Epithelial cell of esophagus (primary cell): ENCODE measurements around the gene STARD10.

Source experiments
- DNase-seq: peaks from one replicate; pipeline ENCODE4 v3.0.0; 2010; ENCODE audit warnings: low read depth
- H3K4me3 ChIP-seq: 2 replicates; pipeline ENCODE4 v1.5.1; 2011; ENCODE audit warnings: mild to moderate bottlenecking, low read length, control low read depth
- TF ChIP-seq, protein P1 (sequence below): IDR thresholded peaks from 2 replicates; pipeline ENCODE4 v1.5.1; 2011; ENCODE audit warnings: low read depth, mild to moderate bottlenecking, low read length, control low read depth, inconsistent platforms; ENCODE audit not compliant: insufficient read depth; ENCODE audit errors: missing control alignments

Gene STARD10, protein sequence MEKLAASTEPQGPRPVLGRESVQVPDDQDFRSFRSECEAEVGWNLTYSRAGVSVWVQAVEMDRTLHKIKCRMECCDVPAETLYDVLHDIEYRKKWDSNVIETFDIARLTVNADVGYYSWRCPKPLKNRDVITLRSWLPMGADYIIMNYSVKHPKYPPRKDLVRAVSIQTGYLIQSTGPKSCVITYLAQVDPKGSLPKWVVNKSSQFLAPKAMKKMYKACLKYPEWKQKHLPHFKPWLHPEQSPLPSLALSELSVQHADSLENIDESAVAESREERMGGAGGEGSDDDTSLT

DNA sequence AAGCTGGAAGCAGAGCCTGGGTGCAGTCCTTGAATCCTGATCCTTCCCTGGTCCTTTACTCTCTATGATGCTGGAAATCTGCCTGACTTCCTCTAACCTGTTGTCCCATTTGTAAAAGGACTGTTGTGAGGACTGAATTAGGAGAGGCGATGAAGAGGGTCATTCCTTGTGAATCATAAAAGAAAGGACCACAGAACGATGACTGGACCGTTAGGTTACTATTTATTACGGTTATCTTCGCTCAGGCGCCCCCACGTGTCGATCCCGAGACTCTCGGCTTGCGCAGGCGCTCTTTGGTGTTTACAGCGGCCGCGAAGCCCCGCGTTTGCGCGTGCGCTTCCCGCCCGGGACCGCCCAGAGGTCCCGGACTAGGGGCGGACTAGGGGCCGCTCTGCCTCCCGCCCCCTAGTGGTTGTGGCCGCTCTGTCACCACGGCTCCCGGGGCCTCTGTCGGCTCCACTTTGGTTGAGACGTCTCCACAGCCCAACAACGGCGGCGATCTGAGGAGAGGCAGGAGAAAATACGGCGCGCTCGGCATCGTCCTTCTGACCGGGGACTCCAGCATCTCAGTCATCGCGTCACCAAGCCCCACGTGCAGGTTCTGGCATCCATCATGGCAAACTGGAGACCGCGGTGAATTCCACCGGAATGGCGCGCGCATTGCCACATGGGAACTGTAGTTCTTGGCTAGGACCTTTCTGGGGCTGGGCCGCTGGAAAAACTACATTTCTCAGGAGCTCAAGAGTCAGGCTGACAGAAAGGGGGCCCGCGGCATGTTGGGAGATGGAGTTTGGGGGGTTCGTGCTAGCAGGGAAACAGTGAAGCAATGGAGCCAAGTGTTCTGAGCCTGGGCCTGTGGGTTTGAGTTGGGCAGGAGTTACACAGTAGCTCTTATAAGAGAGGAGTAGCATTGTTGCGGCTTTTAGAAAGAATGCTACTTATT is at the start of gene STARD10:
Gene STARD10, minus strand, starts transcription at position 623 of the 943 bp plus-strand sequence. CDS start 12,866 bp downstream, outside the sequence.
- TF ChIP-seq, protein P1, sequence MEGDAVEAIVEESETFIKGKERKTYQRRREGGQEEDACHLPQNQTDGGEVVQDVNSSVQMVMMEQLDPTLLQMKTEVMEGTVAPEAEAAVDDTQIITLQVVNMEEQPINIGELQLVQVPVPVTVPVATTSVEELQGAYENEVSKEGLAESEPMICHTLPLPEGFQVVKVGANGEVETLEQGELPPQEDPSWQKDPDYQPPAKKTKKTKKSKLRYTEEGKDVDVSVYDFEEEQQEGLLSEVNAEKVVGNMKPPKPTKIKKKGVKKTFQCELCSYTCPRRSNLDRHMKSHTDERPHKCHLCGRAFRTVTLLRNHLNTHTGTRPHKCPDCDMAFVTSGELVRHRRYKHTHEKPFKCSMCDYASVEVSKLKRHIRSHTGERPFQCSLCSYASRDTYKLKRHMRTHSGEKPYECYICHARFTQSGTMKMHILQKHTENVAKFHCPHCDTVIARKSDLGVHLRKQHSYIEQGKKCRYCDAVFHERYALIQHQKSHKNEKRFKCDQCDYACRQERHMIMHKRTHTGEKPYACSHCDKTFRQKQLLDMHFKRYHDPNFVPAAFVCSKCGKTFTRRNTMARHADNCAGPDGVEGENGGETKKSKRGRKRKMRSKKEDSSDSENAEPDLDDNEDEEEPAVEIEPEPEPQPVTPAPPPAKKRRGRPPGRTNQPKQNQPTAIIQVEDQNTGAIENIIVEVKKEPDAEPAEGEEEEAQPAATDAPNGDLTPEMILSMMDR, result peak; percentile 76
- DNase-seq, result peak; percentile 95
- peak within 1 kb of the TSS; percentile 75 for H3K4me3 ChIP-seq

DNA sequence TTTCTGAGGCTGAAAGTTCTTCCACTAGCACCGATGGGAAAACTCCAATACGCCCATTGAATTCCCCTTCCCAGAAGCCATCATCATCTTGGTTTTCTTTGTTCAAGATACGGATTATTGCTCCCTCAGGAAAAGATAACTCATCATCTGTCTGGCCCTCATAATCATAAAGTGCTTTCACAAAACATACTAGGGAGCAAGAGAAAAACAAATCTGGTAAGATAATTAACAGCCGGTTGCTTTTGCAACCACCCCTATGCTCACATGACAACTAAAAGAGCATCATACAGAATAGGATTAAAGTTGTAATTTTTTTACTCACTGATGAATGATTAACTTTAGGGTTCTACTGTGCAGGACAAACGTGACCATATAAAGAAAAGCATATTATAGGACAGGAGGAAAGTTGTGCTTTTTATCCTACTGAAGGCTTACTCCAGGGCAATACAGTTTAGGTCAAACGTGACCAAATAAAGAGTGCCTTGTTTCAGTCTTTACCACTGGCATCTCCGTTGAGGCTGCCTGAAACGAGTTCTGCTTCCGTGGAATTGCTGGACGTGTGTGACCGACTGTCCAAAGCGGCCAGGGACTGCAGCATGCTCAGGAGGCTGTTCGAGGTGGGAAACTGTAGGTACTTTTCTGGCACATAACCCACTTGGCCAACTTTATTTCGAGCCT is 48.9 kb upstream of the STARD10 start:
- no peak overlapping the region for H3K4me3 ChIP-seq
- TF ChIP-seq, protein P1, result no peak
- no peak for DNase-seq

DNA sequence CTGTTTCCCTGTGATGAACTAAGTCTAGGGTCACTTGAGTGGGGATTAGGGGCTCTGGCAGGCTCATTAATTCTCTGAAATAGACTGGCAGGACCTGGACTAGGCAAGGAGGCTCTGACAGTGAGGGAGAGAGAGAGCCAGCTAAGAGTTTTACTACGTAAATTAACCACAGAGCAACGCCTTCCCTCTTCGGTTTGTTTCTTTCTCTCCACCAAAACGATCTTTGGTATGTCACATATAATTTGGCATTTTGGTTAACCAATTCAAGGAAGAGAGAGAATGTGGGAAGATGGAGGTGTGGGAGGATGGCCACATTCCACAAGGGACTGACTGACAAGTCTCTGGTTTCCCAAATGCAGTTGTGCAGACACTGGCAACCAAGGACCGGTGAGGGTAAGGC is 48.3 kb upstream of the STARD10 start:
- no peak overlapping the region for H3K4me3 ChIP-seq
- no peak for DNase-seq
- TF ChIP-seq, protein P1, result no peak

DNA sequence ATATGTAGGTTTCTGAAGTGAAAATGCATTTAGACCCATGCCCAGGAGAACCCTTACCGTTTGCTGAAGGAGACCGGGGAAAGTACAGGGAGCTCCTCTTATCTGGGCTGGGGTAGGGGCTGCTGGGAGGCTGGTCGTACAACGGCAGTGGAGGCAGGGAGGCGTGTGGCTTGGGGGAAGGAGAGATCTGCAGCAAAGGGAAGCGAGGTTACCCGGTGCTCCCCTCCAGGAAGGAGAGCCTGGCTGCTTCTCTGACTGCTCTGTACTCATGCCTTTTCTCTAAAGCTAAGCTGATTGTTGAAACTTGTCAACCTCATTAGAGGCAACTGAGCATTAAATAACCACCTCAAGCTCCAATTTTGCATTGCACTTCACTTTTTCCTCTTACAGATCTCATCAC is 47.5 kb upstream of the STARD10 start:
- no peak overlapping the region for H3K4me3 ChIP-seq
- DNase-seq, result no peak
- TF ChIP-seq, protein P1, result no peak

DNA sequence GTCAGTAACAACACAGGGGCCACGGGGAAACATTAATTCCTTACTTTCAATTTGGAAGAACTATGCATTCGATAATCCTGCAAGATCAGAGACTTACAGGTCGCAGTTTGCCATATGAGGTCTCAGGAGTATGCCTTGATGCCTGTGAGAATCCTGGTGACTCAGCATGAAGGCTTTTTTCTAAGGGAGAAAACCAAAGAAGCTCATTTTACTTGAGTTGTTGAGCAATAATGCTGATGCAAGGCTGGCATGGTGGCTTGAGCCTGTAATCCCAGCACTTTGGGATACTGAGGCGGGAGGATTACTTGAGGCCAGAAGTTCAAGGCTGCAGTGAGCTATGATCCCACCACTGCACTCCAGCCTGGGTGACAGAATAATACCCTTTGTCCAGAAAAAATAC is 46.9 kb upstream of the STARD10 start:
- peak; percentile 75 for DNase-seq
- no peak overlapping the region for H3K4me3 ChIP-seq
- TF ChIP-seq, protein P1, result no peak

DNA sequence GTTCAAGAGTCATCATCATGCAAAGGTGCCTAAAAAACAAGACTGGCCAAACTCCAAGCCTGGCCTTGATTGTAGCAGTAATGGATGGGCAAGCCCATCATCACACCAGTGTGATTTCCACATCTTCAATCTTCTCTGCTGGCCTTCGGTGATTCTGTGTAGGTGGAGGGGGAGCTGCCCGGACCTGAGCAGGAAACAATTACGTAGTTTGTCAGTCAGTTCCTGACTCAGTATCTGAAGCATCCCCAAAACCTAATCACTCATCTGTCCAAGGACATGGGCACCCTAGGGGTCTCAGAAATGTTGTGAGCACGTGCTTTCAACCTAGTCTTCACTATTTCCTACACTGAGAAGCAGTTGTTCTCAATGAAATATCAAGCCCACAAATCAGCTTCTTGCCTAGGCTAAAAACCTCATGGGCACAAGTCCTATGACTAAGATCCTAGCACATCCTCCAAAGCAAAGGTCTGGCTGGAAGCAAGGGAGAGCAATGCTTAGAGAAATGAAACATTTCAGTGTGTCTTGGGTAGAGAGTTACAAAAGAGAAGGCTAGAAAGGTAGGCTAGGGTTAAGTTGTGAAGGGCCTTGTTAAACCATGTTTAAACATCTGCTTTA is 45.0 kb upstream of the STARD10 start:
- no peak overlapping the region for H3K4me3 ChIP-seq
- peak; percentile 91 for DNase-seq
- TF ChIP-seq, protein P1, result no peak
